ENCODE data around the gene CDC42.
A peak's percentile ranks its signal among the peaks of the same experiment; 100 is the strongest.

Gene CDC42

GRCh38 chr1:22117238-22117637 lies 64.7 kb downstream of the CDC42 start:
- TF ChIP-seq POLR2A (IDR thresholded peaks at IDR 0.05; ENCODE audit: low read length) (no peak), GATA1 (IDR thresholded peaks at IDR 0.05; ENCODE audit: low read depth, low read length) (no peak)
- DNase-seq = no peak

GRCh38 chr1:22117851-22118250 lies 65.3 kb downstream of the CDC42 start:
- TF ChIP-seq POLR2A (IDR thresholded peaks at IDR 0.05; ENCODE audit: low read length) (no peak), GATA1 (IDR thresholded peaks at IDR 0.05; ENCODE audit: low read depth, low read length) (no peak)
- peak in 1 of 2 experiments; percentile 40 for DNase-seq

DNA sequence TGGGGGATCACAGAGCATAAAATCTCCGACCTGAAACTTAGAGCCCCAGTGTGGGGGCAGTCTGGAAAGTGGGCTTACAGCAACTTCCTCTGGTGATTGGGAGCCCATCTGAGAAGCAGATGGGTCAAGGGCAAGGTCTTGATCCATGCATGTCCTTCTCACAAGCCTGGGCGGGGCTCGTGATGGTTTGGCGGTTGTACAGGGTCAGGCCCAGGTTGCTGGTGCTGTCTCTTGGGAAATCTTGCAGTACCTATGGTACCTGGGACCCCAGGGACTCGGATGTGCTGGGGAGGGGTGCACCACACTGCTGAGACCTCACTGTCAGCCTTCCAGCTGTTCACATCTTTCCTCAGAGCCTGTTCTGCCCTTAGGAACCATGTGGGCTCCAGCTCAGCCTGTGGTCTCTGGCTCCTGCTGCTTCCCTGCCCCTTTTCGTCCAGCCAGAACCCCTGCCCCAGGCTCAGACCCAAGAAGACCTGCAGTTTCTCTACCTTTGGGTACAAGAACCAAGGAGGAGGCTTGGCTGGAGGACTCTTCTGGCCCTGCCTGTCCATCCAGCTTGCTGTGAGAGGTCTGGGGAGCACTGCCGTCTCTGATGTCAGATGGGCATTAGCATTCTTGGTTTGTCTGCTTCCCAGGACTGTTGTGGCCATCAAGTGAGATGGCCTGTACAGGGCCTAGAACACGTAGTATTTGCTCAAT lies 65.9 kb downstream of the CDC42 start:
- TF ChIP-seq POLR2A (IDR thresholded peaks at IDR 0.05; ENCODE audit: low read length) = no peak
- TF ChIP-seq GATA1 (IDR thresholded peaks at IDR 0.05; ENCODE audit: low read depth, low read length) = no peak
- DNase-seq = no peak

DNA sequence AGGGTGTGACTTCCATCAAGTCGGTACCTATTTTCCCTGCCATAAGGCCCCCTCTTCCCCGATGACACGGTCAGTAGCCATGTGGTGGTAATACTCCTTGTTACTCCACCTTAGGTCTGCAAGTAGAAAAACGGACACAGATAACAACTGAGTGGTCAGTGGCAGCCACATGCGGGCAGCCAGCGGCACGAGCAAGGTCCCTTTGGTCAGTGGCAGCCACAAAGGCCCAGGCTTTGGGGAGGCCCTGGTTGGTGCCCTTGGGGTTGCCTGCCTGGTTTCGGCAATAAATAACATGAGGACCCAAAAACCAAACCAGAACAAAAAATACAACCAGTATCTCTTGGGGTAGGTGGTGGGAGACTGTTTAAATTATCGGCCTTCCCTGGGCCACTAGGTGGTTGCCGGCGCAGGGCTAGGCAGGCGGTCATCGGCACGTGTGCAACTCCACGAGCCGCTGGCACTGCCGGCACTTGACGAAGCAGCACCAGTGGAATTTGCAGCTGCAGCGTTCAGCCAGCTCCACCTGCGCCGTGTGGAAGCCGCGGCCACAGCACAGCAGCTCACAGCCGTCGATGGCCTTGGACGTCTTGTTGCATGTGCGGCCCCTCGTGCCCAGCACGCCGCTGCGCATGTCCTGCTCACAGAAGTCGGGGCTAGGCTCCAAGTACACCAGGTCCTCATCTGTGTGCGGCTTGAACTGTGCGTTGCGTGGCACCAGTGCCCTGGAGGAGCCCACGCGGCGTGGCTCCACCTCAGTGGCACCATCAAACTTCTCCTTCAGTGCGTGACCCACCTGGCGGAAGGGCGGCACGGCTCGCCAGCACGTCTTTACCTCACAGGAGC lies 67.3 kb downstream of the CDC42 start:
- DNase-seq = no peak
- no peak for TF ChIP-seq POLR2A (IDR thresholded peaks at IDR 0.05; ENCODE audit: low read length)
- TF ChIP-seq GATA1 (IDR thresholded peaks at IDR 0.05; ENCODE audit: low read depth, low read length) = no peak

DNA sequence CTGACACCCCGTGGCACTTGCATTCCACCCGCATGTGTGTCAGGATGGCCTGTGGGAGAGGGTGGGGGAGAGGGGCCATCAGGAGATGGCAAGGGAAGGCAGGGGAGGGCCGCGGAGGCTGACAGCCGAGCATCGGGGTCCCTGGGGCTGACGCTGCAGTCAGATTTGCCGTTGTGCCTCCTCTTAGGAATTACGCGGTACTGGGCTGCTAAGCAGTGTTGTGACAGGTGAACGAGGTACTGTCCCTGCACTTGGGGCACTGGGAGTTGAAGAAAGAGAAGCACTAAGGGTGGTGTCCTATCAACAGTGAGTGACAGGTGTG lies 67.9 kb downstream of the CDC42 start:
- TF ChIP-seq POLR2A (IDR thresholded peaks at IDR 0.05; ENCODE audit: low read length) (no peak), GATA1 (IDR thresholded peaks at IDR 0.05; ENCODE audit: low read depth, low read length) (no peak)
- no peak for DNase-seq

GRCh38 chr1:22121421-22121911 lies 69.0 kb downstream of the CDC42 start:
- peak in 1 of 2 experiments; percentile 23 for DNase-seq
- TF ChIP-seq GATA1 (IDR thresholded peaks at IDR 0.05; ENCODE audit: low read depth, low read length) = no peak
- no peak for TF ChIP-seq POLR2A (IDR thresholded peaks at IDR 0.05; ENCODE audit: low read length)

DNA sequence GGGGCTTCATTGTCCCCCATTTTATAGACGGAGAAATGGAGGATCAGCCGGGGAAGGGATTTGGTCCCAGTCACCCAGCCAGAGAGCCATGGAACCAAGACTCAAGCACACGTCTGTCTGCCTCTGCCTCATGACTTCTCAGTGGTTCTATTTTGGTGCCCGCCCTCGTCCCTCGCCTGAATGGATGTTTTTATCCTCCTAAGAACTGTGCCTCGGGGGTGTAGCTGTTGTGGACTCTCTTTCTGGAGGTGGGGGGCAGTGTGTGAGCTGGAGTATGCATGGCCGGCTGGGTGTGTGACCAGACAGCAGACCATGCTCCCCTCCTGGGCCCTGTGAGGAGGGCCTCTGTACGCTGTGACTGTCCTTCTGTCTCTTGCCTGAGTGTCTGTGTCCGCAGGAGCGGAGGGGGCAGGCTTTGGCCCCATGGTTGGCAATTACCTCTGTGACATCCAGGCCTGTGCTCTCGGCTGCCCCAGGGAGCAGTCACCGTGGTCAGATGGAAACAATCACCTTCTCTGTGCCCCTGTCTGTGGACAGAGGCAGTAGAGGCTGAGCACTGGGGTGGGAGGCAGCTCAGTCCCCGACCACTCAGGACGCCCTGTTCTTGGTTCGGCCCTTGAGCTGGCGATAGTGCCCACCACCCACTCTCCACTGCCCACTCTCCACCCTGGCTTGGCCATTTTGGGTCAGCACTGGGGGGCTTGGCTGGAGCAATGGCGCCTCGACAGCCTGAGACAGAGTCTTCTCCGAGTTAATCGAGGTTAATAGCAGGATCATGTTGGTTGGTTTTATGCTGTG lies 70.0 kb downstream of the CDC42 start:
- TF ChIP-seq GATA1 (IDR thresholded peaks at IDR 0.05; ENCODE audit: low read depth, low read length) (no peak), POLR2A (IDR thresholded peaks at IDR 0.05; ENCODE audit: low read length) (no peak)
- no peak for DNase-seq

GRCh38 chr1:22123071-22123390 lies 70.5 kb downstream of the CDC42 start:
- no peak for DNase-seq
- TF ChIP-seq GATA1 (IDR thresholded peaks at IDR 0.05; ENCODE audit: low read depth, low read length) = no peak
- TF ChIP-seq POLR2A (IDR thresholded peaks at IDR 0.05; ENCODE audit: low read length) = no peak

DNA sequence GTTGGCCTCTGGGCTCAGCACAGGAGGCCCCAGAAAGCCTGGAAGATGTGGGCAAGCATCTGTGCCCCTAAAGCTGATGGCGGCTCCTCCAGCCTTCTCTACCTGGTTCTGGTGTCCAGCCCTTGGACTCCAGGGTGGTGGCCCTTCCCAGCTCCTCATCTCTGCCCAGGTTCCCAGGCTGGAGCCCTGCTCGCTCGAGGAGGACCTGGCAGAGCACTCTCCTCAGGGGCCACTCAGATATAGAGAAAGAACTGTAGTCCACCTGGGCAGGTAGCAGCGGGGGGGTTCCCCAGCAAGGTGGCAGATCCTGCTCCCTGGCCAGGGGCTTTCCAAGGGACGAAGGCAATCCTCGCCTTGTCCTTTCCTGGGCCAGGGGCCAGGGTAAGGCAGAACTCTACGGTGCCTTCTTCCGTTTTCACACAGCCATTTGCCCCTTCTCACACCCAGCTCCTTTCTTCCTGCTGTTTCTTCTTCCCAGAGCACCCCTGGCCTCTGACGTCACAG lies 71.4 kb downstream of the CDC42 start:
- no peak for TF ChIP-seq GATA1 (IDR thresholded peaks at IDR 0.05; ENCODE audit: low read depth, low read length)
- TF ChIP-seq POLR2A (IDR thresholded peaks at IDR 0.05; ENCODE audit: low read length) = no peak
- DNase-seq = no peak

DNA sequence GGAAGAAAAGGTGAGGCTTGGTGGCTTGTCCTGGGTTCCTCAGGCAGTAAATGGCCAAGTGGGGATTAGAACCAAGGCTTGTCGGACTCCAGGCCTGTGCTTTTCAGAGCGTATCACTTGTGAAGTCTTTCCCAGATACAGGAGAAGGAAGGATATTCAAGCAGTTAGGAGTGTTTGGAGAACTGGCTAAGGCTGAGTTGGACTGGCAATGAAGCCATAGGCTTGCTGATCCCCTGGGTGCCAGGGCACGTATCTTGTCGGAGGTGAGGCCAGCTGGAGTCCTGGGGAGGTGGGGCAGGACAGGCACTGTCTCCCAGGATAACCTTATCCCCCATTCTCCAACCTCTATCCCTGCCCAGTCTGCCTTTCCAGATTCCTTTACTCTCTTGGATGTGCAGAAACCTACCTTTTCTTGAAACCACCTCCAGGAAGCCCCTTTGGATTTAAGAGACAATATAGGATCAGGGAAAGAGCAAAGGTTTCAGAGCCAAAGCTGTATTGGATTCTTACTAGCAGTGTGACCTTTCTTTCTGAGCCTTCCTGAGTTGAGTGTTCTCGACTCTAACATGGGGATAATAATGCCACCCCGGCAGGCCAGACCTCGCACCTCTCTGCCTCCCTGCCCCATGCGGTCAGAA lies 72.2 kb downstream of the CDC42 start:
- no peak for TF ChIP-seq POLR2A (IDR thresholded peaks at IDR 0.05; ENCODE audit: low read length)
- TF ChIP-seq GATA1 (IDR thresholded peaks at IDR 0.05; ENCODE audit: low read depth, low read length) = no peak
- no peak for DNase-seq

- TF ChIP-seq POLR2A (IDR thresholded peaks at IDR 0.05; ENCODE audit: low read length) (no peak), GATA1 (IDR thresholded peaks at IDR 0.05; ENCODE audit: low read depth, low read length) (no peak)
- DNase-seq = no peak
These were observed 74.0 kb downstream of the CDC42 start for GRCh38 chr1:22126531-22126930.

DNA sequence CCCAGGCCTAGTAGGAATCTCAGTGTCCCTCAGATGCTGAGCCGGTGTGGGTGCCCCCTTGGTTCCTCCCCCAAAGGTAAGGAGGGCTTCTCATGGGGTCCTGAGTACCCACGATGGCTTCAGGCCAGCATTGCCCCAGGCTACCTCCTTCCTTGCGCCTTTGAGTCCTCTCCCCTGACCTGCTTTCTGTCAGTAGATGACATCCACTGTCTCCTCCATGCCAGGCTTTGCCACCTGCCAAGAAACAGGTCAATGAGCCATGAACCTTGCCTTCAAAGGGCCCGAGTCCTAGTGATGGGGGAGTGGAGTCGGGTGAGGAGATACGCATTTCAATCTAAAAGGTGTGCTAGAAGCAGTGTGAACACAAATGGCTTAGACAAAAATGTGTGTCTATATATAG lies 74.7 kb downstream of the CDC42 start:
- no peak for DNase-seq
- TF ChIP-seq GATA1 (IDR thresholded peaks at IDR 0.05; ENCODE audit: low read depth, low read length) (no peak), POLR2A (IDR thresholded peaks at IDR 0.05; ENCODE audit: low read length) (no peak)

- no peak for DNase-seq
- TF ChIP-seq POLR2A (IDR thresholded peaks at IDR 0.05; ENCODE audit: low read length) (no peak), GATA1 (IDR thresholded peaks at IDR 0.05; ENCODE audit: low read depth, low read length) (no peak)
These were observed 75.2 kb downstream of the CDC42 start for GRCh38 chr1:22127731-22128130.

All from erythroblast (primary cell).